Lower leg skin (tissue), 3 donors: Measurements from ENCODE around the gene AKNAD1.
"Not testable (repeated sequence)": the region's sequence is repeated elsewhere in the genome, so short reads cannot be mapped to it uniquely, and the experiment has no call there.

ENCODE experiments used
- CTCF ChIP-seq, 3 donors: fragments of 450-650 bp; IDR thresholded peaks; one replicate each; pipeline ENCODE4 v1.5.1; 2016; ENCODE audit warnings: antibody characterized with exemption in 3 of 3, mild to moderate bottlenecking in 3 of 3, moderate library complexity in 2 of 3
- POLR2A ChIP-seq, 2 donors: fragments of 450-650 bp; IDR thresholded peaks; one replicate each; pipeline ENCODE4 v1.6.1; 2016 to 2017; ENCODE audit warnings: antibody characterized with exemption in 2 of 2, mild to moderate bottlenecking in 1 of 2, moderate library complexity in 1 of 2

DNA sequence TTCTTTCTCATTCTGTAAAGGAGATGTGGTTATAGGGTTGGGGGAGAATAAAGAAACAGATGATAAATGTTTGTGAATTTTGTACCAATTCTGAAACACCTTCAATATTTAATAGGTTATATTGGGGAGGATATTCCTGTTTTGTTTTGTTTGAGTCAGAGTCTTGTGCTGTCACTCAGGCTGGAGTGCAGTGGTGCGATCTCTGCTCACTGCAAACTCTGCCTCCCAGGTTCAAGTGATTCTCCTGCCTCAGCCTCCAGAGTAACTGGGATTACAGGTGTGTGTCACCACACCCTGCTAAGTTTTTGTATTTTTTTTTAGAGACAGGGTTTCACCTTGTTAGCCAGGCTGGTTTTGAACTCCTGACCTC, 75.3 kb downstream of the AKNAD1 start:
- TF ChIP-seq CTCF, POLR2A (IDR thresholded peaks at IDR 0.05): not testable (repeated sequence)
